ENCODE measurements around the gene TNFRSF13B.
A peak's percentile ranks its signal among the peaks of the same experiment; 100 is the strongest.

Gene TNFRSF13B

GRCh38 chr17:16952401-16952800 is 19.5 kb downstream of the TNFRSF13B start:
- TF ChIP-seq, protein P1, sequence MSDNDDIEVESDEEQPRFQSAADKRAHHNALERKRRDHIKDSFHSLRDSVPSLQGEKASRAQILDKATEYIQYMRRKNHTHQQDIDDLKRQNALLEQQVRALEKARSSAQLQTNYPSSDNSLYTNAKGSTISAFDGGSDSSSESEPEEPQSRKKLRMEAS (IDR thresholded peaks at IDR 0.05) = no peak
- TF ChIP-seq CEBPB (IDR thresholded peaks at IDR 0.05) = no peak
- TF ChIP-seq TAF1 (IDR thresholded peaks at IDR 0.05; ENCODE audit: low read depth) = no peak

GRCh38 chr17:16950488-16950887 is 21.4 kb downstream of the TNFRSF13B start:
- TF ChIP-seq, protein P2, sequence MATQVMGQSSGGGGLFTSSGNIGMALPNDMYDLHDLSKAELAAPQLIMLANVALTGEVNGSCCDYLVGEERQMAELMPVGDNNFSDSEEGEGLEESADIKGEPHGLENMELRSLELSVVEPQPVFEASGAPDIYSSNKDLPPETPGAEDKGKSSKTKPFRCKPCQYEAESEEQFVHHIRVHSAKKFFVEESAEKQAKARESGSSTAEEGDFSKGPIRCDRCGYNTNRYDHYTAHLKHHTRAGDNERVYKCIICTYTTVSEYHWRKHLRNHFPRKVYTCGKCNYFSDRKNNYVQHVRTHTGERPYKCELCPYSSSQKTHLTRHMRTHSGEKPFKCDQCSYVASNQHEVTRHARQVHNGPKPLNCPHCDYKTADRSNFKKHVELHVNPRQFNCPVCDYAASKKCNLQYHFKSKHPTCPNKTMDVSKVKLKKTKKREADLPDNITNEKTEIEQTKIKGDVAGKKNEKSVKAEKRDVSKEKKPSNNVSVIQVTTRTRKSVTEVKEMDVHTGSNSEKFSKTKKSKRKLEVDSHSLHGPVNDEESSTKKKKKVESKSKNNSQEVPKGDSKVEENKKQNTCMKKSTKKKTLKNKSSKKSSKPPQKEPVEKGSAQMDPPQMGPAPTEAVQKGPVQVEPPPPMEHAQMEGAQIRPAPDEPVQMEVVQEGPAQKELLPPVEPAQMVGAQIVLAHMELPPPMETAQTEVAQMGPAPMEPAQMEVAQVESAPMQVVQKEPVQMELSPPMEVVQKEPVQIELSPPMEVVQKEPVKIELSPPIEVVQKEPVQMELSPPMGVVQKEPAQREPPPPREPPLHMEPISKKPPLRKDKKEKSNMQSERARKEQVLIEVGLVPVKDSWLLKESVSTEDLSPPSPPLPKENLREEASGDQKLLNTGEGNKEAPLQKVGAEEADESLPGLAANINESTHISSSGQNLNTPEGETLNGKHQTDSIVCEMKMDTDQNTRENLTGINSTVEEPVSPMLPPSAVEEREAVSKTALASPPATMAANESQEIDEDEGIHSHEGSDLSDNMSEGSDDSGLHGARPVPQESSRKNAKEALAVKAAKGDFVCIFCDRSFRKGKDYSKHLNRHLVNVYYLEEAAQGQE (IDR thresholded peaks at IDR 0.05; ENCODE audit: low read depth) = no peak
- TF ChIP-seq CREB1 (IDR thresholded peaks at IDR 0.05; ENCODE audit: low read depth) (no peak), YY1 (IDR thresholded peaks at IDR 0.05; ENCODE audit: low read depth) (no peak), CEBPB (IDR thresholded peaks at IDR 0.05) (no peak), EGR1 (IDR thresholded peaks at IDR 0.05) (no peak), NFIC (IDR thresholded peaks at IDR 0.05) (no peak)
- TF ChIP-seq, protein P1 (IDR thresholded peaks at IDR 0.05) = no peak
- TF ChIP-seq, protein P3, sequence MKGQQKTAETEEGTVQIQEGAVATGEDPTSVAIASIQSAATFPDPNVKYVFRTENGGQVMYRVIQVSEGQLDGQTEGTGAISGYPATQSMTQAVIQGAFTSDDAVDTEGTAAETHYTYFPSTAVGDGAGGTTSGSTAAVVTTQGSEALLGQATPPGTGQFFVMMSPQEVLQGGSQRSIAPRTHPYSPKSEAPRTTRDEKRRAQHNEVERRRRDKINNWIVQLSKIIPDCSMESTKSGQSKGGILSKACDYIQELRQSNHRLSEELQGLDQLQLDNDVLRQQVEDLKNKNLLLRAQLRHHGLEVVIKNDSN (IDR thresholded peaks at IDR 0.05) = no peak

DNA sequence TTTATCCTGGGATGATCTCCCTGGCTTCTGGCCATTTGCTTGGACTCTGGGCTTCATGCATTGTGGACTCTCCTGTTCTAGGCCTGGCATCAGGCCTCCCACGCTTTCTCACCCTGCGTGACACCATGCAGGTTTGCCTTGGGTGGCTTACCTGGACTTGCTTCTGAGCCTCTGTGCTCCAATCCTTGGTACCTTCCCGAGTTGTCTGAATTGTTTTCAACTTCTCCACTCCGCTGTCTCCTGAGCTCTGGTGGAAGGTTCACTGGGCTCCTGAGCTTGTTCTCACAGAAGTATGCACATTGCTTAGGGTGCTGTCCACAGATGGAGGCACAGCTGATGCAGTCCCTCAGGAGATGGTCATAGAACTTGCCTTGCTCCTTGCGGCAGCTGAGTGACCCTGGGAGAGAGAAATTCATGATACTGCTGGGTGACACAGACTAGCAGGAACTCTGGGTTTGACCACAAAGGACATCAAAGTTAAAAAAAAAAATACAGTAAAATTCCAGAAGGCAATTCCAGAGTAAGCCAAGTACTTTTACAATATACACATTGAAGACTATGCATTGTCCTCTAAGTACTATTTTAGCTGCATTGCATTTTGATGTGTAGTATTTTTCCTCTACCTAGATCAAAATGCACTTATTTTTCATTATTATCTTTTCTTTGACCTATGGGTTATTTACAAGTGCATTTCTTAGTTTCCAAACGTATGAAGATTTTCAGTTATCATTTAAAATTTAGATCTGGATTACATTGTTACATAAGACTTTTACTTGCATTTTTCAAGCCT is 23.1 kb downstream of the TNFRSF13B start:
- TF ChIP-seq, protein P1 (IDR thresholded peaks at IDR 0.05) = no peak

- TF ChIP-seq TEAD4 (IDR thresholded peaks at IDR 0.05) (no peak), EP300 (IDR thresholded peaks at IDR 0.05; ENCODE audit: borderline replicate concordance) (no peak), TCF12 (IDR thresholded peaks at IDR 0.05; ENCODE audit: low read depth) (no peak), CEBPB (IDR thresholded peaks at IDR 0.05) (no peak), CREB1 (IDR thresholded peaks at IDR 0.05; ENCODE audit: low read depth) (no peak), ZBTB7A (IDR thresholded peaks at IDR 0.05; ENCODE audit: low read depth) (no peak), FOXM1 (IDR thresholded peaks at IDR 0.05; ENCODE audit: borderline replicate concordance, low read depth) (no peak), EGR1 (IDR thresholded peaks at IDR 0.05) (no peak), YY1 (IDR thresholded peaks at IDR 0.05; ENCODE audit: low read depth) (no peak), TAF1 (IDR thresholded peaks at IDR 0.05; ENCODE audit: low read depth) (no peak), RAD21 (IDR thresholded peaks at IDR 0.05; ENCODE audit: low read depth) (no peak), NFIC (IDR thresholded peaks at IDR 0.05) (no peak)
- TF ChIP-seq, protein P1 (IDR thresholded peaks at IDR 0.05) = no peak
- TF ChIP-seq, protein P2 (IDR thresholded peaks at IDR 0.05; ENCODE audit: low read depth) = no peak
- TF ChIP-seq, protein P3 (IDR thresholded peaks at IDR 0.05) = no peak
Observed at GRCh38 chr17:16947470-16947869, 24.4 kb downstream of the TNFRSF13B start.

GRCh38 chr17:16945663-16946218 is 26.2 kb downstream of the TNFRSF13B start:
- TF ChIP-seq RAD21 (IDR thresholded peaks at IDR 0.05; ENCODE audit: low read depth) (0 out of 2 replicates have a peak, but pooled peaks have one; percentile 8), CREB1 (IDR thresholded peaks at IDR 0.05; ENCODE audit: low read depth) (no peak)

- TF ChIP-seq RAD21 (IDR thresholded peaks at IDR 0.05; ENCODE audit: low read depth) (no peak), TCF12 (IDR thresholded peaks at IDR 0.05; ENCODE audit: low read depth) (no peak), YY1 (IDR thresholded peaks at IDR 0.05; ENCODE audit: low read depth) (no peak), TAF1 (IDR thresholded peaks at IDR 0.05; ENCODE audit: low read depth) (no peak), NFIC (IDR thresholded peaks at IDR 0.05) (no peak), CEBPB (IDR thresholded peaks at IDR 0.05) (no peak), EP300 (IDR thresholded peaks at IDR 0.05; ENCODE audit: borderline replicate concordance) (no peak), FOXM1 (IDR thresholded peaks at IDR 0.05; ENCODE audit: borderline replicate concordance, low read depth) (no peak), EGR1 (IDR thresholded peaks at IDR 0.05) (no peak), ZBTB7A (IDR thresholded peaks at IDR 0.05; ENCODE audit: low read depth) (no peak), TEAD4 (IDR thresholded peaks at IDR 0.05) (no peak), CREB1 (IDR thresholded peaks at IDR 0.05; ENCODE audit: low read depth) (no peak)
- TF ChIP-seq, protein P1 (IDR thresholded peaks at IDR 0.05) = no peak
- TF ChIP-seq, protein P3 (IDR thresholded peaks at IDR 0.05) = no peak
- TF ChIP-seq, protein P2 (IDR thresholded peaks at IDR 0.05; ENCODE audit: low read depth) = no peak
Observed at GRCh38 chr17:16945136-16945482, 26.8 kb downstream of the TNFRSF13B start.

Data from Ishikawa (cell line).